Upper lobe of left lung (tissue), 4 donors: Measurements from ENCODE around the gene USP22.

ENCODE experiments used
- POLR2AphosphoS5 ChIP-seq, 2 donors: sonication (generic); formaldehyde crosslinking; IDR thresholded peaks; one replicate each; pipeline ENCODE4 v1.5.1; 2017; ENCODE audit warnings: antibody characterized with exemption in 2 of 2
- TF ChIP-seq, protein P1 (sequence below), 6 experiments: fragments of 450-650 bp in 4 of 6; fragments of 200-600 bp in 2 of 6; sonication (generic) in 2 of 6; IDR thresholded peaks; one replicate each; pipeline ENCODE4 v1.5.1; 2016 to 2019; ENCODE audit warnings: antibody characterized with exemption in 6 of 6

DNA sequence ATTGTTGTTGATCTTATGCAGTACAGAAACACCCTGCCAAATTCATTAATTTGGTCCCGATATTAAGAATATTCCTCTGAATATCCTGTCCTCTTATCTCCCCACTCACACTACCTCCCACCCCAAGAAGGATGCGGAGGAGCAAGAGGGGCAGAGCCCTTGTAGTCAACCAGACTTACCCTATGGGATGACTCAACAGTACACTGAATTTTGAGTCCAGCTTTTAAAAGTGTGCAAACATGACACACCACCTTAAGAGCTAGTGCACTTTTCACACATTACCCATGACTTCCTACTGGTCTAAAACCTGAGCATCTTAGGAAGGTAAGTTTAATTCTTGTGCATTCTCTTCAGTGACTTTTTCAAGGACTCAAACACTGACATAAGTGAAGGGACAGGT is 9.5 kb downstream of the USP22 start:
- no peak for TF ChIP-seq POLR2AphosphoS5 (IDR thresholded peaks at IDR 0.05)
- TF ChIP-seq, protein P1, sequence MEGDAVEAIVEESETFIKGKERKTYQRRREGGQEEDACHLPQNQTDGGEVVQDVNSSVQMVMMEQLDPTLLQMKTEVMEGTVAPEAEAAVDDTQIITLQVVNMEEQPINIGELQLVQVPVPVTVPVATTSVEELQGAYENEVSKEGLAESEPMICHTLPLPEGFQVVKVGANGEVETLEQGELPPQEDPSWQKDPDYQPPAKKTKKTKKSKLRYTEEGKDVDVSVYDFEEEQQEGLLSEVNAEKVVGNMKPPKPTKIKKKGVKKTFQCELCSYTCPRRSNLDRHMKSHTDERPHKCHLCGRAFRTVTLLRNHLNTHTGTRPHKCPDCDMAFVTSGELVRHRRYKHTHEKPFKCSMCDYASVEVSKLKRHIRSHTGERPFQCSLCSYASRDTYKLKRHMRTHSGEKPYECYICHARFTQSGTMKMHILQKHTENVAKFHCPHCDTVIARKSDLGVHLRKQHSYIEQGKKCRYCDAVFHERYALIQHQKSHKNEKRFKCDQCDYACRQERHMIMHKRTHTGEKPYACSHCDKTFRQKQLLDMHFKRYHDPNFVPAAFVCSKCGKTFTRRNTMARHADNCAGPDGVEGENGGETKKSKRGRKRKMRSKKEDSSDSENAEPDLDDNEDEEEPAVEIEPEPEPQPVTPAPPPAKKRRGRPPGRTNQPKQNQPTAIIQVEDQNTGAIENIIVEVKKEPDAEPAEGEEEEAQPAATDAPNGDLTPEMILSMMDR (IDR thresholded peaks at IDR 0.05) = no peak
